Loucy (cell line): ENCODE results near the gene C3orf20.

Experiments used
- CTCF ChIP-seq: fragments of 200-600 bp; sonication (generic); conservative IDR thresholded peaks from 2 replicates; pipeline ENCODE4 v1.5.1; 2014; ENCODE audit warnings: mild to moderate bottlenecking, antibody characterized with exemption, low read length
- EZH2phosphoT487 ChIP-seq: fragments of 200-600 bp; IDR thresholded peaks from 2 replicates; pipeline ENCODE4 v1.6.1; 2018; ENCODE audit warnings: antibody characterized with exemption, mild to moderate bottlenecking, moderate library complexity, borderline replicate concordance

GRCh38 chr3:14630404-14631100 lies 44.4 kb upstream of the C3orf20 start:
- TF ChIP-seq CTCF (no peak), EZH2phosphoT487 (no peak)
